NCI-H1092 (cell line): ENCODE results near the gene CSNK2A1.
"Not testable (repeated sequence)": the region's sequence is repeated elsewhere in the genome, so short reads cannot be mapped to it uniquely, and the experiment has no call there.

Source experiments
- DNase-seq: peaks from one replicate; lab custom pipeline; 2025; lab: John Stamatoyannopoulos, UW

CSNK2A1 gene

GRCh38 chr20:533526-533925 is 10.1 kb downstream of the CSNK2A1 start:
- DNase-seq: no peak

GRCh38 chr20:532530-532929 is 11.1 kb downstream of the CSNK2A1 start:
- no peak for DNase-seq

GRCh38 chr20:531608-532007 is 12.0 kb downstream of the CSNK2A1 start:
- DNase-seq: no peak

- DNase-seq: no peak
These were observed 13.3 kb downstream of the CSNK2A1 start for GRCh38 chr20:530321-530720.

GRCh38 chr20:528923-529604 is 14.5 kb downstream of the CSNK2A1 start:
- no peak for DNase-seq

GRCh38 chr20:527571-527886 is 16.1 kb downstream of the CSNK2A1 start:
- no peak for DNase-seq

GRCh38 chr20:521860-522259 is 21.7 kb downstream of the CSNK2A1 start:
- DNase-seq: no peak

GRCh38 chr20:519999-520398 is 23.6 kb downstream of the CSNK2A1 start:
- DNase-seq: no peak

- DNase-seq: no peak
These were observed 26.4 kb downstream of the CSNK2A1 start for GRCh38 chr20:517221-517620.

- no peak for DNase-seq
These were observed 26.8 kb downstream of the CSNK2A1 start for GRCh38 chr20:516799-517198.

- no peak for DNase-seq
These were observed 27.9 kb downstream of the CSNK2A1 start for GRCh38 chr20:515696-516095.

GRCh38 chr20:513429-513828 is 30.2 kb downstream of the CSNK2A1 start:
- no peak for DNase-seq

- not testable (repeated sequence) for DNase-seq
These were observed 33.1 kb downstream of the CSNK2A1 start for GRCh38 chr20:510328-511057.

GRCh38 chr20:508364-508787 is 35.2 kb downstream of the CSNK2A1 start:
- DNase-seq: not testable (repeated sequence)

GRCh38 chr20:507761-508332 is 35.7 kb downstream of the CSNK2A1 start:
- DNase-seq: no peak

GRCh38 chr20:507006-507758 is 36.4 kb downstream of the CSNK2A1 start:
- no peak for DNase-seq

- DNase-seq: no peak
These were observed 38.9 kb downstream of the CSNK2A1 start for GRCh38 chr20:504632-505075.

GRCh38 chr20:503048-503737 is 40.4 kb downstream of the CSNK2A1 start:
- DNase-seq: no peak

- DNase-seq: no peak
These were observed 45.6 kb downstream of the CSNK2A1 start for GRCh38 chr20:497979-498378.

- no peak for DNase-seq
These were observed 47.4 kb downstream of the CSNK2A1 start for GRCh38 chr20:496126-496696.

- no peak for DNase-seq
These were observed 51.4 kb downstream of the CSNK2A1 start for GRCh38 chr20:492159-492558.

- DNase-seq: no peak
These were observed 55.9 kb downstream of the CSNK2A1 start for GRCh38 chr20:487655-488054.
